K562 (cell line): ENCODE measurements around the gene LARP6. TPM values are rescaled to one million over a fixed set of nuclear protein-coding genes. Genes with fewer than 3 reads are reported as not detected.

Experiments
- ATAC-seq: fragments of 200-7000 bp; cut with Tn5 transposase; 3 replicates; pipeline ENCODE4 v1.9.1; 2020; ENCODE audit warnings: moderate library complexity
- BruUV-seq: library from RNA; stranded (reverse); fragments of 400-500 nt; replicated peaks from 2 replicates; lab custom pipeline; 2021; lab: Mats Ljungman, UMichigan
- CTCF ChIA-PET: fragments of 300-600 bp; formaldehyde crosslinking; extraction: SDS; loops from one replicate; lab custom pipeline; 2021; ENCODE audit warnings: low intra/inter-chr PET ratio; lab: Yijun Ruan, JAX
- POLR2A ChIA-PET: fragments of 300-600, 350-650 bp; sonication (Branson Sonifier 250); formaldehyde crosslinking; extraction: SDS; loops from one replicate; lab custom pipeline; 2021; ENCODE audit warnings: antibody characterized with exemption, inconsistent platforms; lab: Yijun Ruan, JAX
- DNase-seq, 4 experiments: peaks; one replicate each; pipeline versions ENCODE4 v3.0.0 to v3.0.0-alpha.2; 2011 to 2018; ENCODE audit warnings: low spot score in 3 of 4, mixed read lengths in 3 of 4; ENCODE audit errors: extremely low read depth in 1 of 4
- FAIRE-seq: peaks from 2 replicates; lab custom pipeline; 2011; peaks lifted over from hg19 to GRCh38; lab: Jason Lieb, UNC
- H2AFZ ChIP-seq: 2 replicates; pipeline ENCODE4 v1.6.0; 2011; ENCODE audit warnings: low read depth, low read length, control low read depth, inconsistent platforms
- H3K27ac ChIP-seq: fragments of 200-600 bp; 3 replicates; pipeline ENCODE4 v1.8.0; 2011; ENCODE audit warnings: low read depth, mild to moderate bottlenecking, control low read depth, inconsistent platforms, low read length, moderate library complexity, mixed read lengths; ENCODE audit errors: extremely low read depth
- H3K27me3 ChIP-seq, 2 experiments: fragments of 300-600 bp in 1 of 2; 2 replicates in 1 of 2; 3 replicates in 1 of 2; pipeline versions ENCODE4 v1.6.0 to v1.8.0; 2011; ENCODE audit warnings: inconsistent platforms in 2 of 2, low read length in 2 of 2, mild to moderate bottlenecking in 1 of 2, mixed read lengths in 1 of 2, moderate library complexity in 1 of 2; ENCODE audit not compliant: control insufficient read depth in 2 of 2, insufficient read depth in 2 of 2
- H3K36me3 ChIP-seq: fragments of 300-600 bp; 3 replicates; pipeline ENCODE4 v1.8.0; 2011; ENCODE audit warnings: mild to moderate bottlenecking, low read length, inconsistent platforms; ENCODE audit not compliant: control insufficient read depth, insufficient read depth
- H3K4me1 ChIP-seq, 2 experiments: fragments of 200-600 bp in 1 of 2; replicated peaks in 1 of 2; 2 replicates in 1 of 2; 3 replicates in 1 of 2; pipeline versions ENCODE4 v1.5.1 to v1.8.0; 2011; ENCODE audit warnings: inconsistent platforms in 2 of 2, low read length in 2 of 2, mild to moderate bottlenecking in 1 of 2, mixed read lengths in 1 of 2, moderate library complexity in 1 of 2; ENCODE audit not compliant: control insufficient read depth in 2 of 2, insufficient read depth in 2 of 2
- H3K4me2 ChIP-seq: 2 replicates; pipeline ENCODE4 v1.6.1; 2011; ENCODE audit warnings: low read length, control low read depth, inconsistent platforms, mixed read lengths; ENCODE audit not compliant: insufficient read depth
- H3K4me3 ChIP-seq: fragments of 200-600 bp; sonication (generic), shearing (Covaris generic); 2 replicates; pipeline ENCODE4 v1.5.1; 2016; ENCODE audit warnings: control low read depth, inconsistent platforms
- H3K79me2 ChIP-seq: fragments of 200-600 bp; 3 replicates; pipeline ENCODE4 v1.8.0; 2011; ENCODE audit warnings: low read length, inconsistent platforms; ENCODE audit not compliant: control insufficient read depth, insufficient read depth
- H3K9ac ChIP-seq, 2 experiments: 2 replicates each; pipeline versions ENCODE4 v1.6.0 to v1.6.1; 2011; ENCODE audit warnings: low read depth in 2 of 2, low read length in 2 of 2, control low read depth in 1 of 2, inconsistent platforms in 1 of 2, mild to moderate bottlenecking in 1 of 2, mixed read lengths in 1 of 2; ENCODE audit not compliant: insufficient read depth in 1 of 2
- H3K9me1 ChIP-seq: one replicate; pipeline ENCODE4 v1.6.0; 2011; ENCODE audit warnings: inconsistent platforms, mild to moderate bottlenecking, low read length, moderate library complexity; ENCODE audit not compliant: control insufficient read depth, insufficient read depth
- H3K9me3 ChIP-seq: replicated peaks from 2 replicates; pipeline ENCODE4 v1.5.1; 2011; ENCODE audit warnings: low read depth, low read length, inconsistent platforms; ENCODE audit not compliant: control insufficient read depth, insufficient read depth
- H4K20me1 ChIP-seq: replicated peaks from 2 replicates; pipeline ENCODE4 v1.6.1; 2011; ENCODE audit warnings: low read length, inconsistent platforms, mixed read lengths; ENCODE audit not compliant: control insufficient read depth, insufficient read depth
- CBFB ChIP-seq: sonication (generic); formaldehyde crosslinking; IDR thresholded peaks from 2 replicates; pipeline ENCODE4 v1.4.0; 2020; ENCODE audit warnings: mild to moderate bottlenecking, missing genetic modification reagents
- DDX20 ChIP-seq: fragments of 450-650 bp; IDR thresholded peaks from 2 replicates; pipeline ENCODE4 v1.6.1; 2016; ENCODE audit warnings: missing genetic modification characterization, low read depth, mild to moderate bottlenecking, missing compliant biosample characterization, moderate library complexity
- HES1 ChIP-seq: fragments of 450-650 bp; IDR thresholded peaks from 2 replicates; pipeline ENCODE4 v1.6.1; 2016; ENCODE audit warnings: low read depth, mild to moderate bottlenecking, moderate library complexity
- NBN ChIP-seq: fragments of 450-650 bp; IDR thresholded peaks from 2 replicates; pipeline ENCODE4 v1.6.1; 2016; ENCODE audit warnings: low read depth, mild to moderate bottlenecking
- NUFIP1 ChIP-seq: fragments of 450-650 bp; IDR thresholded peaks from 2 replicates; pipeline ENCODE4 v1.6.1; 2018; ENCODE audit not compliant: partially characterized antibody
- OTX1 ChIP-seq: fragments of 450-650 bp; formaldehyde crosslinking; IDR thresholded peaks from 2 replicates; pipeline ENCODE4 v1.4.0; 2022; ENCODE audit warnings: mild to moderate bottlenecking
- POLR2G ChIP-seq: fragments of 200-400 bp; formaldehyde crosslinking; IDR thresholded peaks from 2 replicates; pipeline ENCODE4 v1.6.1; 2017; ENCODE audit warnings: low read depth, mild to moderate bottlenecking, antibody characterized with exemption, low read length, moderate library complexity
- POLR3G ChIP-seq: IDR thresholded peaks from 2 replicates; pipeline ENCODE4 v1.6.1; 2011; ENCODE audit not compliant: insufficient read length, insufficient replicate concordance; ENCODE audit errors: extremely low read depth
- PYGO2 ChIP-seq: fragments of 450-650 bp; IDR thresholded peaks from 2 replicates; pipeline ENCODE4 v1.6.1; 2016; ENCODE audit warnings: mild to moderate bottlenecking, missing genetic modification characterization, moderate library complexity, missing compliant biosample characterization
- RBFOX2 ChIP-seq: fragments of 200-400 bp; formaldehyde crosslinking; IDR thresholded peaks from 2 replicates; pipeline ENCODE4 v1.6.1; 2017; ENCODE audit warnings: low read depth, mild to moderate bottlenecking, low read length, moderate library complexity
- ZNF445 ChIP-seq: fragments of 250-450 bp; sonication (Bioruptor Pico); IDR thresholded peaks from 2 replicates; pipeline ENCODE4 v1.4.0; 2020; ENCODE audit warnings: low read depth, mild to moderate bottlenecking, moderate library complexity
- ZNF449 ChIP-seq: fragments of 250-450 bp; sonication (Bioruptor Pico); IDR thresholded peaks from 2 replicates; pipeline ENCODE4 v1.8.0; 2022; ENCODE audit warnings: moderate library complexity, mild to moderate bottlenecking, inconsistent platforms
- ZNF717 ChIP-seq: fragments of 250-450 bp; sonication (Bioruptor Pico); IDR thresholded peaks from 2 replicates; pipeline ENCODE4 v1.5.0; 2021
- ZNF766 ChIP-seq: fragments of 200-800 bp; sonication (Bioruptor generic); conservative IDR thresholded peaks from 2 replicates; pipeline ENCODE4 v1.6.1; 2016; ENCODE audit warnings: missing genetic modification characterization, missing compliant biosample characterization
- WGBS: fragments of 100-300 bp; shearing (Covaris generic); methylation state at CpG from one replicate; pipeline ENCODE4 v1.1.6; 2016; ENCODE audit warnings: low coverage, mixed read lengths; ENCODE audit not compliant: insufficient coverage; ENCODE audit errors: missing lambda C conversion rate; 5-methylcytosine and 5-hydroxymethylcytosine counted together
- in situ Hi-C: fragments of 300-500 bp; cut with MboI; formaldehyde crosslinking; loops from 4 replicates; pipeline ENCODE4 v1.15.0; 2018; ENCODE audit warnings: inconsistent platforms, mixed read lengths
- intact Hi-C: fragments of 100-400 bp; cut with micrococcal nuclease; formaldehyde crosslinking; loops from 2 replicates; pipeline ENCODE4 v1.14.2; 2022
- polyA plus RNA-seq, 8 experiments: library from polyadenylated mRNA; depleted of rRNA in 4 of 8; stranded (reverse) in 5 of 8; unstranded in 3 of 8; fragments of >200 nt; fragmentation: Nextera tagmentation in 2 of 8; fragmentation: Illumina TruSeq in 1 of 8; extraction: Ambion mirVana in 2 of 8; extraction: Trizol in 1 of 8; gene quantifications; 2 replicates each; pipeline versions ENCODE4 v1.2.1 to v1.2.3, GENCODE V29; 2011 to 2014; ENCODE audit warnings: inconsistent platforms in 1 of 8, missing spikeins in 1 of 8
- total RNA-seq, 7 experiments: library from RNA; depleted of rRNA in 6 of 7; stranded (reverse); fragments of >200 nt in 6 of 7; fragmentation: Illumina TruSeq in 2 of 7; extraction: Trizol in 2 of 7; gene quantifications; 2 replicates each; pipeline versions ENCODE4 v1.2.1 to v1.2.3, GENCODE V29; 2011 to 2021; ENCODE audit warnings: low replicate concordance in 1 of 7
- TF ChIP-seq, protein P1 (sequence below): sonication (generic); formaldehyde crosslinking; IDR thresholded peaks from 2 replicates; pipeline ENCODE4 v1.4.0; 2020; ENCODE audit warnings: mild to moderate bottlenecking, missing genetic modification reagents
- TF ChIP-seq, protein P2 (sequence below): sonication (generic); formaldehyde crosslinking; IDR thresholded peaks from 2 replicates; pipeline ENCODE4 v1.8.0; 2022; ENCODE audit warnings: mild to moderate bottlenecking, missing genetic modification reagents

Gene LARP6
- total and polyA plus RNA-seq, 9 of the 15 experiments (the other 6 are each of a cell fraction or from before 2014, with no cell fraction given): not detected

DNA sequence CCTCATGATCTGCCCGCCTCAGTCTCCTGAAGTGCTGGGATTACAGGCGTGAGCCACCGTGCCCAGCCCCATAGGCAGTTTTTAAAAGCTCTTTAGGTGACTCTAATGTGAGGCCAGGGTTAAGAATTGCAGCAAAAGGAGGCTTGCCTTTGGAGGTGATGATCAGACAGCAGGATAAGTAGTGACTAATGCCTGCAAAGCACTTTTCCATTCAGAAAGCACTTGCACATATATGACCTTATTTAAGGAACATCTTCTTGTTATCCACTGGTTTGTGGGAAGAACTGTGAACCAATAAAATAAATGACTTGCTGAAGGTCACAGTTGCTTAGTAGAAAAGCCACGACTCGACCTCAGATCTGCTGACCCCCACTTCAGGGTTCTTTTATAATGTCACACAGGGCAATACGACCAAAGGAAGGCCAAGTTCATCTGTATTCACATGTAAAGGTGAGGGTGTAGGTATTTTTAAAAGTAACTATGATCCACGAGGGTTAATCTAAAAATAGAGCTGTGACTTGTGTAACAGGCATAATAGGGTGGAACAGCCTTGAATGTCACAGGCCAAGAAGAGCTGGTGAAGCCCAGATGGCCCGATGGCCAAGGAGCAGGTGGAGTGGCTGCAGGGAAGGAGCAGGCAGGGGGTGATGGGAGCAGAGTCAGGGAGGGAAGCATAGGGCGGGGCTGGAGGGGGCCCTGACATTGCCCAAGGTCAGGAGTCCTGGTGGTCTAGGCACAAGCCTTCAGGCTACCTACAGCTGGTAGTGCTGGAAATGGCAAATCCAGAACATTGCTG is 24.4 kb downstream of the LARP6 start (continued):
- TF ChIP-seq, protein P1, sequence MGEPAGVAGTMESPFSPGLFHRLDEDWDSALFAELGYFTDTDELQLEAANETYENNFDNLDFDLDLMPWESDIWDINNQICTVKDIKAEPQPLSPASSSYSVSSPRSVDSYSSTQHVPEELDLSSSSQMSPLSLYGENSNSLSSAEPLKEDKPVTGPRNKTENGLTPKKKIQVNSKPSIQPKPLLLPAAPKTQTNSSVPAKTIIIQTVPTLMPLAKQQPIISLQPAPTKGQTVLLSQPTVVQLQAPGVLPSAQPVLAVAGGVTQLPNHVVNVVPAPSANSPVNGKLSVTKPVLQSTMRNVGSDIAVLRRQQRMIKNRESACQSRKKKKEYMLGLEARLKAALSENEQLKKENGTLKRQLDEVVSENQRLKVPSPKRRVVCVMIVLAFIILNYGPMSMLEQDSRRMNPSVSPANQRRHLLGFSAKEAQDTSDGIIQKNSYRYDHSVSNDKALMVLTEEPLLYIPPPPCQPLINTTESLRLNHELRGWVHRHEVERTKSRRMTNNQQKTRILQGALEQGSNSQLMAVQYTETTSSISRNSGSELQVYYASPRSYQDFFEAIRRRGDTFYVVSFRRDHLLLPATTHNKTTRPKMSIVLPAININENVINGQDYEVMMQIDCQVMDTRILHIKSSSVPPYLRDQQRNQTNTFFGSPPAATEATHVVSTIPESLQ (CRISPR knock-in tag): no peak
- TF ChIP-seq ZNF717: no peak
- no peak for TF ChIP-seq NUFIP1
- TF ChIP-seq ZNF766 (CRISPR knock-in tag): no peak
- TF ChIP-seq, all 486 proteins: peak for 0

- Histone ChIP-seq H3K36me3 (no peaks in the 10 kb centered on the region), H3K4me1 (no peaks in the 10 kb centered on the region), H3K9me3 (no peaks in the 10 kb centered on the region), H3K27ac (no peak overlapping the region), H3K27me3 (peaks cover 0 to 8% of the 10 kb centered on the region in 2 experiments; a peak in 1 of 5 replicates), H3K4me2 (no peak overlapping the region), H3K79me2 (no peaks in the 10 kb centered on the region), H4K20me1 (no peaks in the 10 kb centered on the region), H2AFZ (no peak overlapping the region), H3K9ac (no peak overlapping the region), H3K9me1 (no peaks in the 10 kb centered on the region), H3K4me3 (no peak overlapping the region)
- FAIRE-seq: no peak
- 0% methylated on average over 6 of the region's 6 CpGs for WGBS
- DNase-seq: no peak
- ChIA-PET POLR2A (no interaction called here), CTCF (no interaction called here)
- in situ Hi-C loops (no loop called here), intact Hi-C loops (loop anchor here (2.0 kb wide), 1 partner anchor 613 kb away; no protein-coding TSS in a partner anchor)
- no TSS peak for BruUV-seq
- no peak for ATAC-seq
- TF ChIP-seq POLR2G (no peak), ZNF445 (CRISPR knock-in tag) (no peak), PYGO2 (tag) (no peak), OTX1 (CRISPR knock-in tag) (no peak), CBFB (no peak), RBFOX2 (no peak), HES1 (no peak), ZNF449 (no peak), DDX20 (tag) (no peak), POLR3G (no peak), NBN (no peak)
- TF ChIP-seq, protein P2, sequence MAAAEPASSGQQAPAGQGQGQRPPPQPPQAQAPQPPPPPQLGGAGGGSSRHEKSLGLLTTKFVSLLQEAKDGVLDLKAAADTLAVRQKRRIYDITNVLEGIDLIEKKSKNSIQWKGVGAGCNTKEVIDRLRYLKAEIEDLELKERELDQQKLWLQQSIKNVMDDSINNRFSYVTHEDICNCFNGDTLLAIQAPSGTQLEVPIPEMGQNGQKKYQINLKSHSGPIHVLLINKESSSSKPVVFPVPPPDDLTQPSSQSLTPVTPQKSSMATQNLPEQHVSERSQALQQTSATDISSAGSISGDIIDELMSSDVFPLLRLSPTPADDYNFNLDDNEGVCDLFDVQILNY: no peak
Measured at GRCh38 chr15:70827721-70828120, 26.2 kb downstream of the LARP6 start.
